ENCODE results near the gene GLT1D1.
A peak's percentile ranks its signal among the peaks of the same experiment; 100 is the strongest.
"Not testable (repeated sequence)": the region's sequence is repeated elsewhere in the genome, so short reads cannot be mapped to it uniquely, and the experiment has no call there.

Gene GLT1D1

GRCh38 chr12:128852885-128853599 lies at the start of gene GLT1D1:
Gene GLT1D1 (plus strand): TSS chr12:128853478. CDS start chr12:128853582, 104 bp downstream.
- DNase-seq = no peak

DNA sequence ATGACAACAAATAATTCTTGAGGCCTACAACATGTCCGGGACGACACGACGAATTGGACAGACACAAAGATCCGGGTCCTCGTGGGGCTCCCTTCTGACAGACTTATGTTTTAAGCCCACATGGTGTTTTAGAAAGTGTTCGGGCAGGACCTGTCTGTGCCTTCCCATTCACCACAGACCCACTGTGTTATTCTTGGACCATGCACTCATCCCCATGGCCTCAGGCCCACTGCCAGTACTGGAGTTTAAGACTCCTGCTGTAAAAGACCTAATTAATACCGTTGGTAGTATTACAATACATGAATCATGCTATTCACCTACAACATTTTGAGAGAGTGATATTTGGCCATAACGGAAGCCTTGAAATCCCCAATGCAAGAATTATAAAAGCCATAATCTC lies 49.5 kb upstream of the GLT1D1 start:
- no peak for DNase-seq

DNA sequence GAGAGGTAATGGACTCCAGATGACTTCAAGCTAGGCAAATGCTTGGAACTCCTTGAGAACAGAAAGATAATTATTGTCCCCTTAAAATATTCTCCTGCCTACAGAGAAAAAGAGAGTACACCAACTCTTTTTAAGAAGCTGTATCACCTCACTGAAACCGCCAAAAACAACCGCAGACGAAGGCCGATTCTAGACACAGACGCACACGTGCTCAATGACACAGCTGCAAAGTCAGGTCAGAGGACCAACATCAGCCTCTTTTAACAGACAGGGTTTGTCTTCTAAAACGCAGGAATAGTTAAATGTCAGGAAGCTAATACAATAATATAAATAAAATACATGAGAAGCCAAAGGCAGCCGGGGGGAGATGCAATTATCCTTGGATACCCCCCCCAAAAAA lies 48.5 kb upstream of the GLT1D1 start:
- DNase-seq = no peak

DNA sequence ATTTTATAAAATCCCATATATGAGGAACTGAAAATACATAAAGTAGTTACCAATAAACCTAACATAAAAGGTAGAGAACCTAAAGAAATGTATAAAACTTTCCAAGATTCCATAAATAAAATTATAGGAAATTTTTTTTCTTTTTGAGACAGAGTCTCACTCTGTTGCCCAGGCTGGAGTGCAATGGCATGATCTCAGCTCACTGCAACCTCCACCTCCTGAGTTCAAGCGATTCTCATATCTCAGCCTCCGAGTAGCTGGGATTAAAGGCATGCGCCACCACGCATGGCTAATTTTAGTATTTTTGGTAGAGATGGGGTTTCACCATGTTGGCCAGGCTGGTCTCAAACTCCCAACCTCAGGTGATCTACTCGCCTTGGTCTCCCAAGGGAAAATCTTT lies 47.9 kb upstream of the GLT1D1 start:
- DNase-seq = not testable (repeated sequence)

GRCh38 chr12:128806573-128806972 lies 46.7 kb upstream of the GLT1D1 start:
- DNase-seq = no peak

DNA sequence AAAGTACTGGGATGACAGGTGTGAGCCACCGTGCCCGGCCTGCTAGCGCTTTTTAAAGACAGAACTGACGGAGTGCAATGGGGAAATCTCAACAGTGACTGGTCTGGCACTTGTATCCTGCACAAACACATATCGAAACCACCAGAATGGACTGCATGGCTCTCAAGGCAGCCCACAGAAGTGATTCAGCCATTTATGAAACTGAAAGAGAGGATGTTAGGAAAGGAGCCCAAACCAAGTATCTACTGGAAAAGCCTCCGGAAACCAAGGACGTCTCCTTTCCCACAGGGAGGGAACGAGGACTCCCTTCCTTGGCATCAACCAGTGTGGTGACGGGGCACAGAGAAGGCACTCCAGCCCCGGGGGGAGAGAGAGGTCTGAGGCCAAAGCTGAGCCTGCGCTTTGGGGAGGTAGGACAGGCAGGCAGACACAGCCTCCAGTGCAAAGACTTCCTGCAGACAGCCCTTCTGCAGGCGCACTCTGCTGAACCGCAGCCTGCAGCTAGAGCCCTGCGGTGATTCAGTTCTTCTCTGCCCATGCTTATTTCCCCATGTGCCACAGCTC lies 46.0 kb upstream of the GLT1D1 start:
- no peak for DNase-seq

DNA sequence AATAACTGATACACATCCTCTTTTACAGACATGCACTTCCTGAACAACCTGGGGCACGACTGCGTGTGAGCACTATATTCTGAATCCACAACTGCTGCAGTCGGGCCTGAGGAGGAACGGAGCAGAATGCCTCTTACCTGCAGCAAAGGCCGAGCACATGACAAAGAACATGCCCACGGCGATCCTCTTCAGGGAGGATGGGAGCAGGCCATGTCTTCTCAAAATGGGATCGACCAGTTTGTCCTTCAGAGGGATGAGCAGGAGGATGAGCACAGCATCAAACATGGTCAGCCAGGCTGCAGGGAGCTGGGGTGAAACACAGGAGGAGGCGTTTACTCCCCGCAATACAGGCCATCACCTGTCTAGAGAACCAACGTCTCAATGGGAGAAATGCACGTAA lies 44.6 kb upstream of the GLT1D1 start:
- no peak for DNase-seq

- peak in 1 of 2 experiments; percentile 28 for DNase-seq
Measured at GRCh38 chr12:128810182-128811127, 42.8 kb upstream of the GLT1D1 start.

DNA sequence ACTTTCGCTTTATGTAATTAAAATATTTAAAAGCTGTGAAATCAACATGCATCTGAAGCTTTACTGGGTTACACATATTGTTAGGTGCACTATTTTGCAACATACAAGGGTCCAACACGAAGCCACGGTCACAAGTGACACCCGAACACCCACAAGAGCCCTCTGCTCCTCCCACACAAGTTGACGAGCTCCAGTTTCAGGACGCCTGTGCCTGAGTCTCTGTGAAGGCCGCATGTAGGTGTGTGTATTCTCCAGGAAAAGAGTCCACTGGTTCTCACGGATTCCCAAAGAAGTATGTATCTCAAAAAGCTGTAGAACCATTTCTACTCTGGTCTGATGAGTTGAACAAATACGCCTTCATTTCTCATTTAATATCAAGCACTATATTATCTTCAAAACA lies 41.5 kb upstream of the GLT1D1 start:
- no peak for DNase-seq

DNA sequence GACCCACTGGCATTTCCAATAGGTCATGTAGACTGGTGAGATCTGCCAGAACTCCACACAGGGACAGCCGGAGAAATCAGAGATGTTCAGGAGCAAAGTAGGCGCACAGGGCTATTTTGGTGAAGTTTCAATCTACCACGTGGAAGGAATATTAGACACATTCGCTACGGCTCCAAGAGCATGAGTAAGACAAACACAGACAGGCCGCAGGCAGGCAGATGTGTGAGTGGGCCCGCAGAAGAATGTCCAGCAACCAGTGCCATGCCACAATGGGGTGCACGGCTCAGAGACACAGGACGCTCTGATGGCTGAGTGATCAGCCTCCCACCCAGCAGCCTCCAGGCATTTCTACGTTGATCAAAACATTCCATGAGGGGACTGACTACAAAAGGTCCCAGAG lies 39.9 kb upstream of the GLT1D1 start:
- DNase-seq = no peak

DNA sequence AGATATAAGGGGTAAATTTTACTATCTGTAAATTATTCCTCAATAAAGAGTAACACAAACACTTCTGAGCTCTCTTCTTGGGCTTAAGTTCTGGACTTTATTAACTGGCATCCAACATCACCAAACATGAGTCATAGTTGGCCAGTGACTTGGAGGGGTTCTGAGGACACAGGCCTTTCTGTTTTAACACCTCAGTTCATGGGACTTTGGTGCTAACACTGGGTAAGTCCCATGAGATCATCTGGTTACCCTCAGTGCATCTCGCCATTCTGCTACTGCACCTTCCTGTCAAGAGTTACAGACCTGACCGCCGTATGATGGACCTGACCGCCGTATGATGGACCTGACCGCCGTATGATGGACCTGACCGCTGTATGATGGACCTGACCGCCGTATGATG lies 39.4 kb upstream of the GLT1D1 start:
- no peak for DNase-seq

GRCh38 chr12:128814411-128815261 lies 38.6 kb upstream of the GLT1D1 start:
- no peak for DNase-seq

DNA sequence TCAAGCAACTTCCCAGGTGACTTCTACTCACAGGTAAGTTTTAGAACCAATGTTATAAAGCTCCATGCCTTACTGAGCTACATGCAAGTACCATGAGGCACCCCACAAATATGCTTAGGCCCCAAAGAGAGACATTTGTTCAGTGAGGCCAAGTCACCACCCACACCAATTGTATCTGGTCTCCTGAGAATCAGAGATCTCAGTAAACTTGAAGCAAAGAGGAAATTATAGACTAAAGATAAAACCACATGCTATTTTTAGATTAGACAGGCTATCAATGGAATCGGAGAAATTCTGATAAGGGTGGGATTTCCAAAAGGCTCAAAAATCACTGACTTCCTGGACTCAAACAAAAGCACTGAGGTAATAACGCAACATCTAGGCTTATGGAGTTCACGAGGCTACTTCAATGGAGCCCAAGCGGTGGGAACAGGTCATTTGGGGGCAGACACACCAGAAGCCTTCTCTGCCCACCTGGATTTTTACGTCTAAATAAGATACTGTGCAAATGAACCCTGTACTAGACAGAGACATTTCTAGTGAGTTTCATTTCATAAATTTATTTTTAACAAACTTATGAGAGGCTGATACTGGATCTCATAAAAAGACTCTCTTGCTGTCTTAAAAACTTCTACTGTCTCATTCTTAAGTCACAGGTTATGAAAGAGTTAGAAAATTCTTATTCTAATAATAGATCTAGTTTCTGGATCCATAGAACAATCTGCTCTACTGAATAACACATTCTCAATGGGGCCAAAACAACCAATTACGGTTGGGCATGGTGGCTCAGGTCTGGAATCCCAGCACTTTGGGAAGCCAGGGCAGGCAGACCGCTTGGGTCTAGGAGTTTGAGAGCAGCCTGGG lies 37.3 kb upstream of the GLT1D1 start:
- no peak for DNase-seq

DNA sequence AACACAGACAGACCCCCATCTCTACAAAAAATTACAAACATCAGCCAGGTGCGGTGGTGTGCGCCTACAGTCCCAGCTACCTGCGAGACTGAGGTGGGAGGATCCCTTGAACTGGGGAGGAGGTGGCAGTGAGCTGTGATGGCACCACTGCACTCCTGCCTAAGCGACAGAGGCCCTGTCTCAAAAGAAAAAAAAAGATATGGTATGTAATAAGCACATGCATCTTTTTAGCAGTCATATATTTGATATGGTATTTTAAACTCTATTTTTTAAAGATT lies 36.7 kb upstream of the GLT1D1 start:
- no peak for DNase-seq

DNA sequence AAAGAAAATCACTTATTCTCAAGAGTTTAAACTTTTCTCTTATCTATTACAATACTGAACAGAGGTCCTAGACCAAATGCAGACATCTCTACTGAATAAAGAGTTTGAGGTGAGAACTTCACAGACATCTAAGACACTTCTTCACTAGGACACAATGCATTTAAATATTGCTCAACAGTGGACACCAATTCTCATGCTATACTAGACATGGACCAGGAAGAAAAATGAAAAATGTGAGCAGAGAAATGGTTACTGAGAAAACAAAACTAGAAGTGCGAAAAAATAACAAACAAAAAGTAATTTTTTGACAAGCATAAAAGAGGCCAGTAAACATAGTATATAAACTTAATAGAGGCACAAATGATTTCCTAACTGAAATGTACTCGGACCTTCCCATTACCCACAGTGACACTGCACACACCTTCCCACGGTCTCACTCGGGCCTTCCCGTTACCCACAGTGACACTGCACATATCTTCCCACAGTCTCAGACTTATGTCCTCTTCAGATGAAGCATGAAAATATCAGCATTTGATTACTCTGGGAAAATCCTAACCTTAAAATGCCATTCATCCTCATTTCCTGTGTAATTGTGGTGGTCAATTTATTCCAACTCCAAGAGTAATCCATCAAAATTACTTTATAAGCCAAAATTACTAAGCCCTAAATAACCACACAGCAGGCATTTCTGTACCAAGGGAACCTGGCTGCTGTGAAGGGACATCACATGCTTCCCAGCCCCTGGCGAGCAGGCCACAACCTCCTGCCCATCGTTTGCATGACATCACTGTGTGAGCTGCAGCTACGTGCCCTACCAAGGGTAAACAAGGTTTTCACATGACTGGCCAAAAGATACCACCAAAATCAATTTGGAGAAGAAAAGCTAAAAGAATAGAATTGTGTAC lies 35.9 kb upstream of the GLT1D1 start:
- no peak for DNase-seq

GRCh38 chr12:128818065-128819022 lies 34.9 kb upstream of the GLT1D1 start:
- no peak for DNase-seq

GRCh38 chr12:128819293-128820144 lies 33.8 kb upstream of the GLT1D1 start:
- DNase-seq = peak in 1 of 2 experiments; percentile 6

- DNase-seq = no peak
Measured at GRCh38 chr12:128820253-128820652, 33.0 kb upstream of the GLT1D1 start.
